ENCODE data around the gene SEC24D. TPM values are rescaled to one million over a fixed set of nuclear protein-coding genes. Genes with fewer than 3 reads are reported as not detected.

The SEC24D gene
- total and polyA plus RNA-seq, 2 of the 8 experiments (the other 6 are each of a cell fraction or from before 2014, with no cell fraction given) = 28.9 to 91.6 TPM

- TF ChIP-seq SAP30 (IDR thresholded peaks at IDR 0.05; ENCODE audit: insufficient read depth, insufficient replicate concordance, low read length) (no peak), CTBP2 (IDR thresholded peaks at IDR 0.05; ENCODE audit: borderline replicate concordance, insufficient read depth, insufficient read length, low read length) (no peak), POLR2AphosphoS5 (IDR thresholded peaks at IDR 0.05; ENCODE audit: low read depth, low read length) (no peak), YY1 (IDR thresholded peaks at IDR 0.05; ENCODE audit: low read depth, low read length) (no peak), EGR1 (IDR thresholded peaks at IDR 0.05; ENCODE audit: borderline replicate concordance, low read depth, low read length) (no peak), ASH2L (IDR thresholded peaks at IDR 0.05; ENCODE audit: low read length) (no peak), TAF1 (IDR thresholded peaks at IDR 0.05; ENCODE audit: low read depth, low read length) (no peak)
These were observed 51.1 kb downstream of the SEC24D start (continued) for GRCh38 chr4:118784776-118785175.
